Right atrium auricular region (tissue), 2 donors: ENCODE results near the gene PLD4. TPM values are rescaled to one million over a fixed set of nuclear protein-coding genes. Genes with fewer than 3 reads are reported as not detected.
A peak's percentile ranks its signal among the peaks of the same experiment; 100 is the strongest.

Source experiments
- DNase-seq: peaks from one replicate; pipeline ENCODE4 v3.0.0-alpha.2; 2019; ENCODE audit warnings: low spot score
- H3K27ac ChIP-seq, 2 donors: fragments of 200-600 bp; sonication (generic); 1 replicate in 1 of 2; 2 replicates in 1 of 2; pipeline ENCODE4 v1.5.1; 2016 to 2019
- H3K27me3 ChIP-seq, 2 donors: fragments of 200-600 bp; sonication (generic); one replicate each; pipeline versions ENCODE4 v1.5.1 to v1.6.0; 2017 to 2019
- H3K36me3 ChIP-seq: fragments of 200-600 bp; sonication (generic); one replicate; pipeline ENCODE4 v1.5.1; 2016
- H3K4me1 ChIP-seq, 2 donors: fragments of 200-600 bp; sonication (generic); one replicate each; pipeline versions ENCODE4 v1.5.1 to v1.6.0; 2017 to 2019
- H3K4me3 ChIP-seq, 2 donors: fragments of 200-600 bp; sonication (generic); 1 replicate in 1 of 2; 2 replicates in 1 of 2; pipeline ENCODE4 v1.5.1; 2017 to 2019; ENCODE audit warnings: mild to moderate bottlenecking in 1 of 2, moderate library complexity in 1 of 2
- H3K9me3 ChIP-seq, 2 donors: fragments of 200-600 bp; sonication (generic); one replicate each; pipeline ENCODE4 v1.5.1; 2019
- CTCF ChIP-seq, 2 donors: fragments of 200-600 bp; sonication (generic); IDR thresholded peaks; one replicate each; pipeline ENCODE4 v1.5.1; 2019; ENCODE audit warnings: antibody characterized with exemption in 2 of 2
- total RNA-seq, 2 donors: library from RNA; depleted of rRNA; stranded (reverse); fragments of >200 nt; gene quantifications; one replicate each; pipeline ENCODE4 v1.1.0, GENCODE V29; 2016

Gene PLD4
- total RNA-seq, 2 donors from 2014 or later: 0.08 TPM; not detected in 1

GRCh38 chr14:104928391-104929133, 3.9 kb downstream of the PLD4 start:
- H3K27ac ChIP-seq: no peak overlapping the region
- H3K4me3 ChIP-seq: no peak overlapping the region
- DNase-seq: no peak
- H3K27me3 ChIP-seq: no peaks in the 10 kb centered on the region
- TF ChIP-seq CTCF (IDR thresholded peaks at IDR 0.05): no peak
- peaks cover 0 to 9% of the 10 kb centered on the region in 2 donors for H3K9me3 ChIP-seq
- peaks cover 0 to 16% of the 10 kb centered on the region in 2 donors for H3K4me1 ChIP-seq
- H3K36me3 ChIP-seq: no peaks in the 10 kb centered on the region

GRCh38 chr14:104929268-104930230, 4.9 kb downstream of the PLD4 start:
- H3K27ac ChIP-seq: no peak overlapping the region
- TF ChIP-seq CTCF (IDR thresholded peaks at IDR 0.05): no peak
- no peak for DNase-seq
- H3K9me3 ChIP-seq: peaks cover 0 to 2% of the 10 kb centered on the region in 2 donors
- H3K4me1 ChIP-seq: peaks cover 0 to 21% of the 10 kb centered on the region in 2 donors
- H3K4me3 ChIP-seq: no peak overlapping the region
- H3K36me3 ChIP-seq: no peaks in the 10 kb centered on the region
- no peaks in the 10 kb centered on the region for H3K27me3 ChIP-seq

- TF ChIP-seq CTCF (IDR thresholded peaks at IDR 0.05): no peak
- peaks cover 0 to 21% of the 10 kb centered on the region in 2 donors for H3K4me1 ChIP-seq
Observed at GRCh38 chr14:104930526-104931303, 6.0 kb downstream of the PLD4 start.

GRCh38 chr14:104931304-104931770, 6.7 kb downstream of the PLD4 start:
- Histone ChIP-seq H3K4me1 (peaks cover 0 to 21% of the 10 kb centered on the region in 2 donors), H3K27me3 (no peaks in the 10 kb centered on the region), H3K27ac (no peak overlapping the region), H3K4me3 (peak overlapping the region in 1 of 2 donors; percentile 67), H3K36me3 (no peaks in the 10 kb centered on the region), H3K9me3 (no peaks in the 10 kb centered on the region)
- no peak for TF ChIP-seq CTCF (IDR thresholded peaks at IDR 0.05)
- DNase-seq: no peak

More at GRCh38 chr14:104930526-104931303, 6.0 kb downstream of the PLD4 start:
- no peak overlapping the region for H3K27ac ChIP-seq
- H3K4me3 ChIP-seq: no peak overlapping the region
- no peaks in the 10 kb centered on the region for H3K36me3 ChIP-seq
- H3K27me3 ChIP-seq: no peaks in the 10 kb centered on the region
- no peaks in the 10 kb centered on the region for H3K9me3 ChIP-seq
- no peak for DNase-seq
